BLaER1 (cell line): ENCODE measurements around the gene UGT1A4.
"Not testable (repeated sequence)": the region's sequence is repeated elsewhere in the genome, so short reads cannot be mapped to it uniquely, and the experiment has no call there.

Source experiments
- H3K27ac ChIP-seq: shearing (Covaris generic); formaldehyde crosslinking; 2 replicates; pipeline ENCODE4 v1.8.1; 2022
- H3K27me3 ChIP-seq: shearing (Covaris generic); formaldehyde crosslinking; 2 replicates; pipeline ENCODE4 v1.8.1; 2022
- H3K36me3 ChIP-seq: shearing (Covaris generic); formaldehyde crosslinking; 2 replicates; pipeline ENCODE4 v1.8.1; 2022
- H3K4me1 ChIP-seq: shearing (Covaris generic); formaldehyde crosslinking; 2 replicates; pipeline ENCODE4 v1.8.1; 2022
- H3K4me2 ChIP-seq: shearing (Covaris generic); formaldehyde crosslinking; 2 replicates; pipeline ENCODE4 v1.8.1; 2022
- H3K4me3 ChIP-seq: shearing (Covaris generic); formaldehyde crosslinking; 2 replicates; pipeline ENCODE4 v1.8.1; 2022
- H3K9ac ChIP-seq: shearing (Covaris generic); formaldehyde crosslinking; 2 replicates; pipeline ENCODE4 v1.8.1; 2022
- H3K9me3 ChIP-seq: shearing (Covaris generic); formaldehyde crosslinking; 2 replicates; pipeline ENCODE4 v1.8.1; 2022
- H4K20me1 ChIP-seq: shearing (Covaris generic); formaldehyde crosslinking; 2 replicates; pipeline ENCODE4 v1.8.1; 2022
- Cebpa-rat ChIP-seq: shearing (Covaris generic); IDR thresholded peaks from 2 replicates; pipeline ENCODE4 v1.8.1; 2022

Gene UGT1A4

GRCh38 chr2:233699424-233700027 is 19.0 kb upstream of the UGT1A4 start:
- Histone ChIP-seq H3K27me3 (no peaks in the 10 kb centered on the region), H3K36me3 (no peaks in the 10 kb centered on the region), H3K4me1 (no peaks in the 10 kb centered on the region), H3K4me2 (no peak overlapping the region), H3K4me3 (no peak overlapping the region), H3K27ac (no peak overlapping the region), H3K9me3 (peaks cover 4% of the 10 kb centered on the region; the same call in 1 of the 2 replicates), H4K20me1 (no peaks in the 10 kb centered on the region), H3K9ac (no peak overlapping the region)
- TF ChIP-seq Cebpa-rat: no peak

- H3K36me3 ChIP-seq: no peaks in the 10 kb centered on the region
- no peaks in the 10 kb centered on the region for H3K4me1 ChIP-seq
- no peaks in the 10 kb centered on the region for H3K27me3 ChIP-seq
- H3K27ac ChIP-seq: no peak overlapping the region
- no peaks in the 10 kb centered on the region for H4K20me1 ChIP-seq
- no peak overlapping the region for H3K9ac ChIP-seq
- peaks cover 4% of the 10 kb centered on the region; the same call in 1 of the 2 replicates for H3K9me3 ChIP-seq
- no peak for TF ChIP-seq Cebpa-rat
- no peak overlapping the region for H3K4me2 ChIP-seq
- H3K4me3 ChIP-seq: no peak overlapping the region
These were observed 18.4 kb upstream of the UGT1A4 start for GRCh38 chr2:233700028-233700635.

- H3K4me3 ChIP-seq, H3K36me3 ChIP-seq, H3K9ac ChIP-seq, H3K4me1 ChIP-seq, H3K27me3 ChIP-seq, H3K4me2 ChIP-seq, H3K9me3 ChIP-seq, H3K27ac ChIP-seq, H4K20me1 ChIP-seq: not testable (repeated sequence)
These were observed 17.7 kb upstream of the UGT1A4 start for GRCh38 chr2:233700842-233701241.

DNA sequence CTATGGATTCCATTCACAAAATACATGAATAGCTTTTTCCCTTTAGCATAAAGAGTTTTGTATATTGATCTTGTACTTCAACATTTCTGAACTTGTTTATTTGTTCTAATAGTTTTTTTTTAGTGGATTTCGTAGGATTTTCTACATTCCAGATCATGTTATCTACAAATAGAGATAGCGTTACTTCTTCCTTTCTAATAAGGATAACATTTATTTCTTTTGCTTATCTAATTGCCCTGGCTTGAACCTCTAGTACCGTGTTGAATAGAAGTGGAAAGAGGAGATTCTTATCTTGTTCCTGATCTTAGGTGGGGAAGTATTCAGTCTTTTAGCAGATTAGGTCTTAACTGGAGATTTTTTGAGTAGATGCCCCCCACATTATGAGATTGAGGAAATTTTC is 16.3 kb upstream of the UGT1A4 start:
- no peaks in the 10 kb centered on the region for H3K27me3 ChIP-seq
- H3K4me2 ChIP-seq: no peak overlapping the region
- peaks cover 4% of the 10 kb centered on the region; the same call in 1 of the 2 replicates for H3K9me3 ChIP-seq
- no peaks in the 10 kb centered on the region for H3K36me3 ChIP-seq
- H4K20me1 ChIP-seq: no peaks in the 10 kb centered on the region
- H3K9ac ChIP-seq: no peak overlapping the region
- H3K4me1 ChIP-seq: no peaks in the 10 kb centered on the region
- H3K4me3 ChIP-seq: no peak overlapping the region
- TF ChIP-seq Cebpa-rat: no peak
- H3K27ac ChIP-seq: no peak overlapping the region

DNA sequence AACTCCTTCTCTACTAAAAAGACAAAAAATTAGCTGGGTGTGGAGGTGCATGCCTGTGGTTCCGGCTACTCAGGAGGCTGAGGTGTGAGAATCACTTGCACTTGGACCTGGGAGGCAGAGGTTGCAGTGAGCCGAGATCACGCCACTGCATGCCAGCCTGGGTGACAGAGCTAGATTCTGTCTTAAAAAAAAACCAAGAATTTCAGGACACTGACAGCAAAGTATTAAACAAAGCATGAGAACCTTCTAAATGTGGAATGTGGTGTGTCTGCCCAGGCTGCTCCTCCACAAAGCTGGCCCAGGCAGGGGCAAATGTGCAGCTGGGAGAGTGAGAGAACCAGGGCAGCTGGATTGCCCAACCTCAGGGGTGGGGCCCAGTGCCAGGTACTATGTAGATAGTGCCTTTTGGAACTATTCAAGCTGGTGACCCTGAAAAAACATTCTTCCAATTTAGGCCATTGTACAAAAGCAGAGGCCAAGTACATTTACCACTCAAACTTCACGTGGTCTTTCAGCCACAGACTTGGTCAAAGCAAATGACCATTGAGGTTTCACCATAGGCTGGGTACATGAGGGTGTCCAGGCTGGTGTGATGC is 12.5 kb upstream of the UGT1A4 start:
- Histone ChIP-seq H3K4me2 (no peak overlapping the region), H3K27me3 (no peaks in the 10 kb centered on the region), H3K4me1 (no peaks in the 10 kb centered on the region)

GRCh38 chr2:233706720-233707119 is 11.8 kb upstream of the UGT1A4 start:
- H3K9ac ChIP-seq: no peak overlapping the region
- H4K20me1 ChIP-seq: no peaks in the 10 kb centered on the region
- H3K36me3 ChIP-seq: no peaks in the 10 kb centered on the region
- H3K9me3 ChIP-seq: peaks cover 4% of the 10 kb centered on the region; the same call in 1 of the 2 replicates
- H3K27me3 ChIP-seq: no peaks in the 10 kb centered on the region
- no peaks in the 10 kb centered on the region for H3K4me1 ChIP-seq
- no peak overlapping the region for H3K4me3 ChIP-seq
- no peak overlapping the region for H3K4me2 ChIP-seq
- TF ChIP-seq Cebpa-rat: no peak
- no peak overlapping the region for H3K27ac ChIP-seq

More for the DNA sequence above, 12.5 kb upstream of the UGT1A4 start:
- H3K27ac ChIP-seq: no peak overlapping the region
- no peak overlapping the region for H3K9ac ChIP-seq
- H3K4me3 ChIP-seq: no peak overlapping the region
- TF ChIP-seq Cebpa-rat: no peak
- peaks cover 4% of the 10 kb centered on the region; the same call in 1 of the 2 replicates for H3K9me3 ChIP-seq
- no peaks in the 10 kb centered on the region for H3K36me3 ChIP-seq
- no peaks in the 10 kb centered on the region for H4K20me1 ChIP-seq

GRCh38 chr2:233707940-233708644 is 10.4 kb upstream of the UGT1A4 start:
- Histone ChIP-seq H3K9me3 (peaks cover 4% of the 10 kb centered on the region; the same call in 1 of the 2 replicates), H3K36me3 (no peaks in the 10 kb centered on the region), H3K4me3 (no peak overlapping the region), H4K20me1 (no peaks in the 10 kb centered on the region), H3K4me1 (no peaks in the 10 kb centered on the region), H3K27me3 (no peaks in the 10 kb centered on the region), H3K9ac (no peak overlapping the region), H3K4me2 (no peak overlapping the region), H3K27ac (no peak overlapping the region)
- TF ChIP-seq Cebpa-rat: no peak

- Histone ChIP-seq H4K20me1 (no peaks in the 10 kb centered on the region), H3K9ac (no peak overlapping the region), H3K4me2 (no peak overlapping the region), H3K36me3 (no peaks in the 10 kb centered on the region), H3K27me3 (no peaks in the 10 kb centered on the region), H3K9me3 (peaks cover 1% of the 10 kb centered on the region; the same call in 1 of the 2 replicates), H3K4me1 (no peaks in the 10 kb centered on the region), H3K27ac (no peak overlapping the region), H3K4me3 (no peak overlapping the region)
- TF ChIP-seq Cebpa-rat: no peak
These were observed 9.6 kb upstream of the UGT1A4 start for GRCh38 chr2:233708942-233709341.

- no peaks in the 10 kb centered on the region for H3K9me3 ChIP-seq
- no peak for TF ChIP-seq Cebpa-rat
- H3K27ac ChIP-seq: no peak overlapping the region
- H4K20me1 ChIP-seq: no peaks in the 10 kb centered on the region
- no peaks in the 10 kb centered on the region for H3K27me3 ChIP-seq
- H3K4me2 ChIP-seq: no peak overlapping the region
- no peaks in the 10 kb centered on the region for H3K36me3 ChIP-seq
- H3K4me3 ChIP-seq: no peak overlapping the region
- H3K4me1 ChIP-seq: no peaks in the 10 kb centered on the region
- no peak overlapping the region for H3K9ac ChIP-seq
These were observed 7.1 kb upstream of the UGT1A4 start for GRCh38 chr2:233711312-233712008.
